ENCODE results near the gene SLCO4A1.

- TF ChIP-seq CTCF (IDR thresholded peaks at IDR 0.05) = no peak
- TF ChIP-seq POLR2AphosphoS5 (IDR thresholded peaks at IDR 0.05) = no peak
Measured at GRCh38 chr20:62700261-62700930, 58.1 kb downstream of the SLCO4A1 start.
